AG09309 (cell line): ENCODE data around the gene GAB2.

Source experiments
- DNase-seq: peaks from one replicate; pipeline ENCODE4 v3.0.0-alpha.2; 2010; ENCODE audit warnings: low read depth
- H3K4me3 ChIP-seq: 2 replicates; pipeline ENCODE4 v1.5.1; 2011; ENCODE audit warnings: mild to moderate bottlenecking, low read depth, low read length, moderate library complexity; ENCODE audit not compliant: control insufficient read depth
- TF ChIP-seq, protein P1 (sequence below): IDR thresholded peaks from 2 replicates; pipeline ENCODE4 v1.5.1; 2011; ENCODE audit warnings: mild to moderate bottlenecking, low read depth, low read length, inconsistent platforms; ENCODE audit not compliant: insufficient read depth, control insufficient read depth; ENCODE audit errors: missing control alignments

The GAB2 gene

DNA sequence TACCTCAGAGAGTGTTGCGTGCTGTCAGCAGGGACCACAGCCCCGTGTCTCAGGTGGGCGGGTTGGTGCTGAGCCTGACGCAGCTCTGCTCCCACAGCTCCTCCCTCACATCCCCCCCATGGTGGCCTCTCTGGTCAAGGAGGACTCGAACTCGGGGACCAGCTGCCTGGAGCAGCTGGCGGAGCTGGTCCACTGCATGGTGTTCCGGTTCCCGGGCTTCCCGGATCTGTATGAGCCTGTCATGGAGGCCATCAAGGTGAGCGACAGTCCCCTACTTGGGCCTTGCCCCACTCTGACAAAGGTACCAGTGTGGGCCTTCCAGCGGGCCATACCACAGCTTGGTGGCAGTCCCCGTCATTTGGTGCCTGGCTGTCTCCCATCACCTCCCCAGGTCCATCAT, 217.1 kb downstream of the GAB2 start:
- TF ChIP-seq, protein P1, sequence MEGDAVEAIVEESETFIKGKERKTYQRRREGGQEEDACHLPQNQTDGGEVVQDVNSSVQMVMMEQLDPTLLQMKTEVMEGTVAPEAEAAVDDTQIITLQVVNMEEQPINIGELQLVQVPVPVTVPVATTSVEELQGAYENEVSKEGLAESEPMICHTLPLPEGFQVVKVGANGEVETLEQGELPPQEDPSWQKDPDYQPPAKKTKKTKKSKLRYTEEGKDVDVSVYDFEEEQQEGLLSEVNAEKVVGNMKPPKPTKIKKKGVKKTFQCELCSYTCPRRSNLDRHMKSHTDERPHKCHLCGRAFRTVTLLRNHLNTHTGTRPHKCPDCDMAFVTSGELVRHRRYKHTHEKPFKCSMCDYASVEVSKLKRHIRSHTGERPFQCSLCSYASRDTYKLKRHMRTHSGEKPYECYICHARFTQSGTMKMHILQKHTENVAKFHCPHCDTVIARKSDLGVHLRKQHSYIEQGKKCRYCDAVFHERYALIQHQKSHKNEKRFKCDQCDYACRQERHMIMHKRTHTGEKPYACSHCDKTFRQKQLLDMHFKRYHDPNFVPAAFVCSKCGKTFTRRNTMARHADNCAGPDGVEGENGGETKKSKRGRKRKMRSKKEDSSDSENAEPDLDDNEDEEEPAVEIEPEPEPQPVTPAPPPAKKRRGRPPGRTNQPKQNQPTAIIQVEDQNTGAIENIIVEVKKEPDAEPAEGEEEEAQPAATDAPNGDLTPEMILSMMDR = no peak
- no peak overlapping the region for H3K4me3 ChIP-seq
- no peak for DNase-seq

DNA sequence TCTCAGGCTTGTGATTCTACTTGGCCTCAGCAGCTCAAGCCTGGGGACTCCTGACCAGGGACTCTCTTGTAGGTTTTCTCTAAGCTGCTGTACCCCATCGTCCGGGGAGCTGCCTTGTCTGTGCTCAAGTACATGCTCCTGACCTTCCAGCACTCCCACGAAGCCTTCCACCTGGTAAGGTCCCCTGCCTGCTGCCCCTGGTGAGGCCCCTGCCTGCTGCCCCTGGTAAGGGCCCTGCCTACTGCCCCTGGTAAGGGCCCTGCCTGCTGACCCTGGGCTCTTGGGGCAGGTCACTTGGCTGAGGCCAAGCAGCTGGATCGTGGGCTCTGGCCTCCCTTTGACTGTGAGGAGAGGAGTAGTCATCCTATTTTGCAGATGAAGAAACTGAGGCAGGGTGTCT, 217.6 kb downstream of the GAB2 start:
- TF ChIP-seq, protein P1 = no peak
- no peak for DNase-seq
- no peak overlapping the region for H3K4me3 ChIP-seq

DNA sequence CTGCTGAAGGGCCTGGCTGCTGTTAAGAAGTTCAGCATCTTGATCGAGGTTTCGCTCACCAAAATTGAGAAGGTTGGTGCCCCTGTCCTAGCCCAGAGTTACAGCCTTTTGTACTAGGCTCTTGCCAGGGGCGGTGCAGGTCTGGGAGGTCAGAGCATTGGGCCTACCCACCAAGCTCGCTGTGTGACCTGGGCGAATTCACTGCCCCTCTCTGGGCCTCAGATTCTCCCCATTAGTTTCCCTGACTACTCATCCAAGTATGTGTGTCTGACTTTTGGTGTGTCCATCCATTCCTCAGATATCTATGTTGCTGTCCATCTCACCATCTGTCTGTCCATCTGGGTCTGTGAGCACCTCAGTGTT, 218.0 kb downstream of the GAB2 start:
- no peak for DNase-seq
- no peak overlapping the region for H3K4me3 ChIP-seq
- TF ChIP-seq, protein P1 = no peak

DNA sequence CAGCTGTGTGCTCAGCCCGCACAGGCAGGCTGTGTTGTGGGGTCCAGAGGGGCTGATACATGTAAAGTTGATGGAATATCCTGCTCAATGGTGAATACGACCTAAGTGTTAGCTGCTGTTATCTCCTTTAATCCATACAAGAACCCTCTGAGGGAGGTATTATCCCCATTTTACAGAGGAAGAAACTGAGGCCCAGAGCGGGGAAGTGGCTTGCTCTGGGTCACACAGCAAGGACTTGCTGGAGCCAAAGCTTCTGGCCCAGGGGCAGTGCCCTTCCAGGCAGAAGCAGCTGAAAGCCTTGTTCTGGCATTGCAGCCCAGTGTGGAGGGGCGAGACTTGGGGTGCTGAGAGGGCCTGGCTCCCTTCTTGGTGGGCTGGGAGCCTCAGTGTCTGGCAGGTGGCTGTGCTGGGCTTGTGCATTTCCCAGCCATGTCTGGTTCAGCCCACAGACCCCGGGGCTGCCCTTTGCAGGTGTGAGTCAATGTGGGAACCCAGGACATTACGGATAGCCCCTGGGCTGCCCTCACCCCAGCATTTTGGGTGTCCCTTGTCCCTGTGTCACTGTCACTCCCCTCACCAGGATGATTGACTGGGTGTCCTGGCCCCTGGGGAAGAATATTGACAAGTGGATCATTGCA, 218.5 kb downstream of the GAB2 start:
- H3K4me3 ChIP-seq = no peak overlapping the region
- DNase-seq = no peak
- TF ChIP-seq, protein P1 = no peak

DNA sequence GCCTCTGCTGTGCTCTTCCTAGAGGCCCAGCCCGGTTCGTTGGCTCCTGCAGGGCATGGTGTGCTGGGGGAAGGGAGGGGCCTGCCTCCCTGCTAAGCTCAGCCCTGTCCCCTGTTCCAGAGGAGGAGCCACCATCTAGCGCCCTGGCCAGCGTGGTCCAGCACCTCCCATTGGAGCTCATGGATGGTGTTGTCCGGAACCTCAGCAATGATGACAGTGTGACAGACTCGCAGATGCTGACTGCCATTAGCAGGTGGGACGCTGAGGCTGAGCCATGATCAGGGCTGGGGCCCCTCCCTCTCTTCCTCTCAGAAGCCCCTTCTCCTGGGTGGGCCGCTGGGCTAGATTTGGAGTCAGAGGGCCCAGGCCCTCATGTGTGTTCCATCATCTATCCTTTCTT, 219.8 kb downstream of the GAB2 start:
- no peak for DNase-seq
- no peak overlapping the region for H3K4me3 ChIP-seq
- TF ChIP-seq, protein P1 = no peak

DNA sequence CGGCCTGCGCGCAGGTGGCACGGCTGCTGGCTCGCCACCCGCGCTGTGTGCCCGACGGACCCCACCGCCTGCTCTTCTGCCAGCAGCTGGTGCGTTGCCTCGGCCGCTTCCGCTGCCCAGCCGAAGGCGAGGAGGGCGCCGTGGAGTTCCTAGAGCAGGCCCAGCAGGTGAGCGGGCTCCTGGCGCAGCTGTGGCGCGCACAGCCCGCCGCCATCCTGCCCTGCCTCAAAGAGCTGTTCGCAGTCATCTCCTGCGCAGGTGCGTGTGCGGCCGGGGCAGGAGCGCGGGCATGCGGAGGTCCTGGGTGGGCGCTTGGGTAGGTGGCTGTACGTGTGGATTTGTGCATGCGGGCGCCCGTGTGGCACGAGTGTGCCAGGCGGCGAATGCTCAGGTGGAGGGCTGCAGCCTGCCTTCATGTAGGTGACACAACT, 220.9 kb downstream of the GAB2 start:
- no peak overlapping the region for H3K4me3 ChIP-seq
- no peak for DNase-seq
- TF ChIP-seq, protein P1 = no peak

DNA sequence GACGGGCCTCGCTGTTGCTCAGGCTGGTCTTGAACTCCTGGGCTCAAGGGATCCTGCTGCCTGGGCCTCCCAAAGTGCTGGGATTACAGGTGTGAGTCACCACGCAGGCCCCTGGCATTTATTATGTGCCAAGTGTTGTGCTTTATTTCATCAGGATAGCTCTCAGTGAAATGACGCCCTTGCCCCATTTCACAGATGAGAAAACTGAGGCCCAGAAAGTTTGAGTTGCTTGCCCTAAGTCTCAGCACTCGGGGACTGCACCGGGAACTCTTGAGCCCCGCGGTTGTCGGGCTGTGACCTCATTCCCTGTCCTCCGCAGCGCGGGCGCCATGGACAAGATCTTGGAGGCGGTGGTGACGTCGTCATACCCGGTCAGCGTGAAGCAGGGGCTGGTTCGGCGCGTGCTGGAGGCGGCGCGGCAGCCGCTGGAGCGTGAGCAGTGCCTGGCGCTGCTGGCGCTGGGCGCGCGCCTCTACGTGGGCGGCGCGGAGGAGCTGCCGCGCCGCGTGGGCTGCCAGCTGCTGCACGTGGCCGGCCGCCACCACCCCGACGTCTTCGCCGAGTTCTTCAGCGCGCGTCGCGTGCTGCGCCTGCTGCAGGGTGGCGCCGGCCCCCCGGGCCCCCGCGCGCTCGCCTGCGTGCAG, 221.6 kb downstream of the GAB2 start:
- DNase-seq = no peak
- H3K4me3 ChIP-seq = no peak overlapping the region
- TF ChIP-seq, protein P1 = no peak
